IMR-90 (cell line): ENCODE data around the gene SH2D1B.

Experiments used
- BHLHE40 ChIP-seq: fragments of 150-350 bp; IDR thresholded peaks from 2 replicates; pipeline ENCODE4 v1.6.1; 2016; ENCODE audit warnings: mild to moderate bottlenecking, low read depth, low read length
- CEBPB ChIP-seq: IDR thresholded peaks from 2 replicates; pipeline ENCODE4 v1.6.1; 2012; ENCODE audit warnings: low read depth, low read length, improper control_type of control experiment
- CHD1 ChIP-seq: IDR thresholded peaks from 2 replicates; pipeline ENCODE4 v1.6.1; 2012; ENCODE audit warnings: low read depth, low read length, improper control_type of control experiment
- CTCF ChIP-seq: conservative IDR thresholded peaks from 2 replicates; pipeline ENCODE4 v1.5.1; 2012; ENCODE audit warnings: mild to moderate bottlenecking, low read depth, low read length, improper control_type of control experiment
- FOS ChIP-seq: fragments of 150-350 bp; IDR thresholded peaks from 2 replicates; pipeline ENCODE4 v1.6.1; 2016; ENCODE audit warnings: low read depth, low read length
- MAZ ChIP-seq: IDR thresholded peaks from 2 replicates; pipeline ENCODE4 v1.6.1; 2012; ENCODE audit warnings: low read depth, mild to moderate bottlenecking, low read length, improper control_type of control experiment, moderate library complexity, borderline replicate concordance
- POLR2A ChIP-seq: IDR thresholded peaks from 2 replicates; pipeline ENCODE4 v1.6.1; 2012; ENCODE audit warnings: mild to moderate bottlenecking, low read depth, low read length
- RAD21 ChIP-seq: IDR thresholded peaks from 2 replicates; pipeline ENCODE4 v1.6.1; 2012; ENCODE audit warnings: low read length, improper control_type of control experiment
- RCOR1 ChIP-seq: IDR thresholded peaks from 2 replicates; pipeline ENCODE4 v1.6.1; 2012; ENCODE audit warnings: mild to moderate bottlenecking, low read length, improper control_type of control experiment; ENCODE audit not compliant: insufficient replicate concordance
- RFX5 ChIP-seq: IDR thresholded peaks from 2 replicates; pipeline ENCODE4 v1.8.0; 2012; ENCODE audit warnings: low read depth, mild to moderate bottlenecking, low read length, moderate library complexity
- SMC3 ChIP-seq: fragments of 150-350 bp; IDR thresholded peaks from 2 replicates; pipeline ENCODE4 v1.6.1; 2016; ENCODE audit warnings: low read depth, mild to moderate bottlenecking, antibody characterized with exemption, low read length, moderate library complexity
- USF2 ChIP-seq: fragments of 150-350 bp; IDR thresholded peaks from 2 replicates; pipeline ENCODE4 v1.6.1; 2017; ENCODE audit warnings: mild to moderate bottlenecking, antibody characterized with exemption, low read length, low read depth

DNA sequence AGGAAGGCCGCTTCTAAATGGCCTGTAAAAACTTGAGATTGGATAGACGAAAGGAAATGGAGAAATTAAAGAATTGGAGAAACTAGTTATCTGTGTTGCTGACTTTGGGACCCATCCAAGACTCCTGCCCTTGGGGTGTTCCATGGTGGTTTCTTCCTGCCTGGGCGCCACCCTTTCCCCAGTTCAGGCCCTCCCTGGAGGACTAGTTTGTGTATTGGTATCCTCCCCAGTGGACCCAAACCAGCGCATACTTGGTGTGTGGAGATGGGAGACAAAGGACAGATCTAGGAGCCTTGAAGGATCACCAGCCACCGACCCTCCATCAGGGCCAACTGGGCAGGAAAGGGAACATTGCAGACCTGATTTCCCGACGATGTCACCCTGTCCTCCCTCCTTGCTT lies 42.4 kb downstream of the SH2D1B start:
- no peak for TF ChIP-seq CTCF
- no peak for TF ChIP-seq POLR2A
- TF ChIP-seq FOS, result no peak
- no peak for TF ChIP-seq CEBPB
- no peak for TF ChIP-seq SMC3
- no peak for TF ChIP-seq RAD21
- no peak for TF ChIP-seq BHLHE40
- no peak for TF ChIP-seq MAZ
- no peak for TF ChIP-seq RCOR1
- TF ChIP-seq CHD1, result no peak
- no peak for TF ChIP-seq USF2
- no peak for TF ChIP-seq RFX5
